IMR-90 (cell line): ENCODE data around the gene PITPNC1. TPM values are rescaled to one million over a fixed set of nuclear protein-coding genes. Genes with fewer than 3 reads are reported as not detected.

Source experiments
- ATAC-seq: fragments of 200-7000 bp; cut with Tn5 transposase; 2 replicates; pipeline ENCODE4 v1.9.1; 2020; ENCODE audit warnings: low read depth, mild to moderate bottlenecking, moderate library complexity
- BruUV-seq: library from RNA; stranded (reverse); fragments of 400-500 nt; replicated peaks from 2 replicates; lab custom pipeline; 2021; lab: Mats Ljungman, UMichigan
- CTCF ChIA-PET: fragments of 300-600 bp; formaldehyde crosslinking; extraction: SDS; loops from one replicate; lab custom pipeline; 2021; ENCODE audit warnings: antibody characterized with exemption; lab: Yijun Ruan, JAX
- POLR2A ChIA-PET: fragments of 300-600 bp; sonication (Branson Sonifier 250); formaldehyde crosslinking; loops from one replicate; lab custom pipeline; 2022; ENCODE audit warnings: antibody characterized with exemption; ENCODE audit not compliant: unreplicated experiment; lab: Charles Lee
- DNase-seq: peaks from one replicate; pipeline ENCODE4 v3.0.0; 2013
- H2AFZ ChIP-seq: replicated peaks from 2 replicates; pipeline ENCODE3; 2013; ENCODE audit warnings: low read length, mild to moderate bottlenecking; ENCODE audit not compliant: poor library complexity
- H2AK5ac ChIP-seq: 2 replicates; pipeline ENCODE4 v1.6.1; 2013; ENCODE audit warnings: low read depth, low read length, inconsistent platforms
- H2AK9ac ChIP-seq: replicated peaks from 2 replicates; pipeline ENCODE3; 2013; ENCODE audit warnings: mild to moderate bottlenecking, low read depth, low read length, moderate library complexity; ENCODE audit not compliant: poor library complexity
- H2BK120ac ChIP-seq: 2 replicates; pipeline ENCODE4 v1.6.1; 2013; ENCODE audit warnings: low read depth, low read length, inconsistent platforms
- H2BK15ac ChIP-seq: 3 replicates; pipeline ENCODE4 v1.6.1; 2013; ENCODE audit warnings: low read depth, low read length, inconsistent platforms
- H2BK20ac ChIP-seq: 2 replicates; pipeline ENCODE4 v1.6.1; 2013; ENCODE audit warnings: low read depth, mild to moderate bottlenecking, inconsistent platforms, low read length, moderate library complexity
- H2BK5ac ChIP-seq: 2 replicates; pipeline ENCODE4 v1.6.1; 2013; ENCODE audit warnings: mild to moderate bottlenecking, low read depth, low read length, inconsistent platforms; ENCODE audit not compliant: poor library complexity, severe bottlenecking
- H3K14ac ChIP-seq: replicated peaks from 2 replicates; pipeline ENCODE4 v1.6.1; 2013; ENCODE audit warnings: low read depth, low read length, inconsistent platforms
- H3K18ac ChIP-seq: 2 replicates; pipeline ENCODE4 v1.6.1; 2013; ENCODE audit warnings: low read depth, low read length, control low read depth
- H3K23ac ChIP-seq: 2 replicates; pipeline ENCODE4 v1.6.1; 2013; ENCODE audit warnings: low read depth, low read length, inconsistent platforms
- H3K27ac ChIP-seq: 2 replicates; pipeline ENCODE4 v1.5.1; 2013; ENCODE audit warnings: mild to moderate bottlenecking, control low read depth, low read length; ENCODE audit not compliant: insufficient read depth
- H3K27me3 ChIP-seq: 2 replicates; pipeline ENCODE4 v1.6.1; 2013; ENCODE audit warnings: low read length; ENCODE audit not compliant: control insufficient read depth, insufficient read depth
- H3K36me3 ChIP-seq: 2 replicates; pipeline ENCODE4 v1.6.1; 2013; ENCODE audit warnings: low read length, mixed read lengths; ENCODE audit not compliant: control insufficient read depth, insufficient read depth
- H3K4ac ChIP-seq: 2 replicates; pipeline ENCODE4 v1.6.1; 2013; ENCODE audit warnings: low read depth, low read length, inconsistent platforms
- H3K4me1 ChIP-seq: 2 replicates; pipeline ENCODE4 v1.6.1; 2013; ENCODE audit warnings: low read length, mixed read lengths; ENCODE audit not compliant: control insufficient read depth, insufficient read depth
- H3K4me2 ChIP-seq: 2 replicates; pipeline ENCODE4 v1.6.1; 2013; ENCODE audit warnings: low read depth, mild to moderate bottlenecking, control low read depth, low read length, moderate library complexity
- H3K4me3 ChIP-seq: 2 replicates; pipeline ENCODE4 v1.5.1; 2013; ENCODE audit warnings: low read depth, mild to moderate bottlenecking, control low read depth, low read length, moderate library complexity; ENCODE audit not compliant: insufficient read depth
- H3K56ac ChIP-seq: 2 replicates; pipeline ENCODE4 v1.6.1; 2013; ENCODE audit warnings: low read length, inconsistent platforms; ENCODE audit not compliant: insufficient read depth; ENCODE audit errors: extremely low read depth
- H3K79me1 ChIP-seq, 2 experiments: 2 replicates each; pipeline ENCODE4 v1.6.1; 2013; ENCODE audit warnings: low read length in 2 of 2, inconsistent platforms in 1 of 2, low read depth in 1 of 2
- H3K9ac ChIP-seq: 2 replicates; pipeline ENCODE4 v1.6.1; 2013; ENCODE audit warnings: low read depth, low read length, control low read depth
- H3K9me1 ChIP-seq: 2 replicates; pipeline ENCODE4 v1.6.1; 2013; ENCODE audit warnings: low read length, inconsistent platforms; ENCODE audit not compliant: insufficient read depth
- H3K9me3 ChIP-seq: 2 replicates; pipeline ENCODE4 v1.6.1; 2013; ENCODE audit warnings: low read length; ENCODE audit not compliant: control insufficient read depth, insufficient read depth
- H4K20me1 ChIP-seq: 2 replicates; pipeline ENCODE4 v1.6.1; 2013; ENCODE audit warnings: low read length, inconsistent platforms; ENCODE audit not compliant: insufficient read depth
- H4K5ac ChIP-seq: 2 replicates; pipeline ENCODE4 v1.6.1; 2013; ENCODE audit warnings: mild to moderate bottlenecking, low read depth, low read length, control low read depth
- H4K8ac ChIP-seq, 2 experiments: 2 replicates each; pipeline ENCODE4 v1.6.1; 2013; ENCODE audit warnings: low read depth in 2 of 2, low read length in 2 of 2, control low read depth in 1 of 2, inconsistent platforms in 1 of 2
- H4K91ac ChIP-seq: 2 replicates; pipeline ENCODE4 v1.6.1; 2013; ENCODE audit warnings: low read depth, low read length, inconsistent platforms; ENCODE audit not compliant: insufficient read depth
- BHLHE40 ChIP-seq: fragments of 150-350 bp; IDR thresholded peaks from 2 replicates; pipeline ENCODE4 v1.6.1; 2016; ENCODE audit warnings: mild to moderate bottlenecking, low read depth, low read length
- CEBPB ChIP-seq: IDR thresholded peaks from 2 replicates; pipeline ENCODE4 v1.6.1; 2012; ENCODE audit warnings: low read depth, low read length, improper control_type of control experiment
- CHD1 ChIP-seq: IDR thresholded peaks from 2 replicates; pipeline ENCODE4 v1.6.1; 2012; ENCODE audit warnings: low read depth, low read length, improper control_type of control experiment
- CTCF ChIP-seq: conservative IDR thresholded peaks from 2 replicates; pipeline ENCODE4 v1.5.1; 2012; ENCODE audit warnings: mild to moderate bottlenecking, low read depth, low read length, improper control_type of control experiment
- FOS ChIP-seq: fragments of 150-350 bp; IDR thresholded peaks from 2 replicates; pipeline ENCODE4 v1.6.1; 2016; ENCODE audit warnings: low read depth, low read length
- MAFK ChIP-seq: IDR thresholded peaks from 2 replicates; pipeline ENCODE4 v1.6.1; 2012; ENCODE audit warnings: low read depth, low read length, improper control_type of control experiment
- MAZ ChIP-seq: IDR thresholded peaks from 2 replicates; pipeline ENCODE4 v1.6.1; 2012; ENCODE audit warnings: low read depth, mild to moderate bottlenecking, low read length, improper control_type of control experiment, moderate library complexity, borderline replicate concordance
- MXI1 ChIP-seq: IDR thresholded peaks from 2 replicates; pipeline ENCODE4 v1.6.1; 2012; ENCODE audit warnings: low read depth, mild to moderate bottlenecking, low read length, moderate library complexity, borderline replicate concordance
- NFE2L2 ChIP-seq: fragments of 150-350 bp; IDR thresholded peaks from 2 replicates; pipeline ENCODE4 v1.6.1; 2016; ENCODE audit warnings: low read depth, mild to moderate bottlenecking, low read length
- POLR2A ChIP-seq: IDR thresholded peaks from 2 replicates; pipeline ENCODE4 v1.6.1; 2012; ENCODE audit warnings: mild to moderate bottlenecking, low read depth, low read length
- RAD21 ChIP-seq: IDR thresholded peaks from 2 replicates; pipeline ENCODE4 v1.6.1; 2012; ENCODE audit warnings: low read length, improper control_type of control experiment
- RCOR1 ChIP-seq: IDR thresholded peaks from 2 replicates; pipeline ENCODE4 v1.6.1; 2012; ENCODE audit warnings: mild to moderate bottlenecking, low read length, improper control_type of control experiment; ENCODE audit not compliant: insufficient replicate concordance
- RFX5 ChIP-seq: IDR thresholded peaks from 2 replicates; pipeline ENCODE4 v1.8.0; 2012; ENCODE audit warnings: low read depth, mild to moderate bottlenecking, low read length, moderate library complexity
- SMC3 ChIP-seq: fragments of 150-350 bp; IDR thresholded peaks from 2 replicates; pipeline ENCODE4 v1.6.1; 2016; ENCODE audit warnings: low read depth, mild to moderate bottlenecking, antibody characterized with exemption, low read length, moderate library complexity
- USF2 ChIP-seq: fragments of 150-350 bp; IDR thresholded peaks from 2 replicates; pipeline ENCODE4 v1.6.1; 2017; ENCODE audit warnings: mild to moderate bottlenecking, antibody characterized with exemption, low read length, low read depth
- WGBS, 2 experiments: methylation state at CpG; one replicate each; pipeline versions ENCODE4 v1.1.5 to v1.1.7; 2013; ENCODE audit warnings: missing lambda C conversion rate in 2 of 2; ENCODE audit not compliant: insufficient read length in 1 of 2; ENCODE audit errors: extremely low coverage in 2 of 2; 5-methylcytosine and 5-hydroxymethylcytosine counted together
- dilution Hi-C: fragments of 300-500 bp; cut with HindIII; formaldehyde crosslinking; loops from one replicate; pipeline ENCODE4 v1.14.3; 2018; ENCODE audit warnings: low sequenced_read_pairs; ENCODE audit not compliant: unreplicated experiment
- in situ Hi-C: fragments of 300-500 bp; cut with MboI; formaldehyde crosslinking; loops from 3 replicates; pipeline ENCODE4 v1.14.3; 2019; ENCODE audit warnings: low sequenced_read_pairs, inconsistent platforms, mixed read lengths
- intact Hi-C: fragments of 100-400 bp; cut with micrococcal nuclease; formaldehyde crosslinking; loops from 2 replicates; pipeline ENCODE4 v1.10.0; 2022
- polyA plus RNA-seq, 3 experiments: library from polyadenylated mRNA; depleted of rRNA; stranded (reverse); fragments of >200 nt; gene quantifications; 2 replicates each; pipeline ENCODE4 v1.2.3, GENCODE V29; 2012; ENCODE audit warnings: low replicate concordance in 1 of 3
- total RNA-seq: library from RNA; depleted of rRNA; stranded (reverse); fragments of >200 nt; gene quantifications from 2 replicates; pipeline ENCODE4 v1.2.3, GENCODE V29; 2012
- TF ChIP-seq, protein P1 (sequence below): fragments of 150-350 bp; IDR thresholded peaks from 2 replicates; pipeline ENCODE4 v1.6.1; 2016; ENCODE audit warnings: low read depth, mild to moderate bottlenecking, low read length, moderate library complexity, borderline replicate concordance

The PITPNC1 gene
- total and polyA plus RNA-seq, 2 of the 4 experiments (the other 2 are of a cell fraction): 4.1 TPM

GRCh38 chr17:67443931-67444595, 67.0 kb downstream of the PITPNC1 start:
- Histone ChIP-seq H3K14ac (no peak overlapping the region), H4K5ac (no peak overlapping the region), H2BK15ac (no peak overlapping the region), H2AFZ (no peak overlapping the region), H4K91ac (no peak overlapping the region), H3K4me3 (no peak overlapping the region), H2BK5ac (no peak overlapping the region), H3K18ac (no peak overlapping the region), H3K4me1 (peaks cover 3% of the 10 kb centered on the region; the same call in 1 of the 2 replicates), H2BK20ac (no peak overlapping the region), H3K9ac (no peak overlapping the region), H2BK120ac (no peak overlapping the region), H3K27ac (no peak overlapping the region), H3K4me2 (no peak overlapping the region), H3K9me3 (no peaks in the 10 kb centered on the region), H3K9me1 (no peaks in the 10 kb centered on the region), H3K79me1 (peaks cover 20 to 26% of the 10 kb centered on the region in 2 experiments), H4K20me1 (no peaks in the 10 kb centered on the region), H2AK9ac (no peak overlapping the region), H3K36me3 (no peaks in the 10 kb centered on the region), H3K4ac (no peak overlapping the region), H2AK5ac (no peak overlapping the region), H3K27me3 (no peaks in the 10 kb centered on the region), H3K23ac (no peak overlapping the region), H3K56ac (no peak overlapping the region), H4K8ac (no peak overlapping the region; a peak in 1 of 4 replicates)
- dilution Hi-C loops: no loop called here
- WGBS, 2 experiments: 59% methylated on average over 4 of the region's 6 CpGs; no CpG with 5 or more reads in 1 of the 2 experiments
- ATAC-seq (no peak), DNase-seq (peak; percentile 43)
- CTCF ChIA-PET: no interaction called here
- BruUV-seq: no TSS peak
- TF ChIP-seq, protein P1, sequence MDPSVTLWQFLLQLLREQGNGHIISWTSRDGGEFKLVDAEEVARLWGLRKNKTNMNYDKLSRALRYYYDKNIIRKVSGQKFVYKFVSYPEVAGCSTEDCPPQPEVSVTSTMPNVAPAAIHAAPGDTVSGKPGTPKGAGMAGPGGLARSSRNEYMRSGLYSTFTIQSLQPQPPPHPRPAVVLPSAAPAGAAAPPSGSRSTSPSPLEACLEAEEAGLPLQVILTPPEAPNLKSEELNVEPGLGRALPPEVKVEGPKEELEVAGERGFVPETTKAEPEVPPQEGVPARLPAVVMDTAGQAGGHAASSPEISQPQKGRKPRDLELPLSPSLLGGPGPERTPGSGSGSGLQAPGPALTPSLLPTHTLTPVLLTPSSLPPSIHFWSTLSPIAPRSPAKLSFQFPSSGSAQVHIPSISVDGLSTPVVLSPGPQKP: no peak
- TF ChIP-seq USF2 (no peak), MXI1 (no peak), MAZ (no peak), FOS (no peak), MAFK (no peak), RFX5 (no peak), NFE2L2 (no peak), RCOR1 (no peak), POLR2A (no peak), BHLHE40 (no peak), SMC3 (no peak), CEBPB (no peak), RAD21 (no peak), CHD1 (no peak), CTCF (no peak)
- intact Hi-C loops: no loop called here
- POLR2A ChIA-PET: no interaction called here
- in situ Hi-C loops: no loop called here
